ENCODE measurements around the gene PPP1R12B.
"Not testable (repeated sequence)": the region's sequence is repeated elsewhere in the genome, so short reads cannot be mapped to it uniquely, and the experiment has no call there.

The PPP1R12B gene

DNA sequence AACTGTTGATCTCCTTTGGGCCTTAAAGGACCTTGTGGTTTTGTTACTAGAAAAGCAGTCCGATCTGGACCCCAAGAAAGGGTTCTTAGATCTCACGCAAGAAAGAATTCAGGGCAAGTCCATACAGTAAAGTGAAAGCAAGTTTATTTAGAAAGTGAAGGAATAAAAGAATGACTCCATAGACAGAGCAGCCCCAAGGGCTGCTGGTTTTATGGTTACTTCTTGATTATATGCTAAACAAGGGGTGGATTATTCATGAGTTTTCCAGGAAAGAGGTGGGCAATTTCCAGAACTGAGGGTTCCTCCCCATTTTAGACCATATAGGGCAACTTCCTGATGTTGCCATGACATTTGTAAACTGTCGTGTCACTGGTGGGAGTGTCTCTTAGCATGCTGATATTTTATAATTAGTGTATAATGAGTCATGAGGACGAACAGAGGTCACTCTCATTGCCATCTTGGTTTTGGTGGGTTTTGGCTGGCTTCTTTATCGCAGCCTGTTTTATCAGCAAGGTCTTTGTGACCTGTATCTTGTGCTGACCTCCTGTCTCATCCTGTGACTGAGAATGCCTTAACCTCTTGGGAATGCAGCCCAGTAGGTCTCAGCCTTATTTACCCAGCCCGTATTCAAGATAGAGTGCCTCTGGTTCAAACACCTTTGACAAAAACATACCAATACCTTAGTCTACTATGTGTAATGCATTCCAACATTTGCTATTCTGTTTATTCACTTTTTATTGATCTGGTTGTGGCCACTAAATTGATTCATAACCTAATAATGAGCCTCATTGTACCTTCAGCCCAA, 183.5 kb downstream of the PPP1R12B start:
- H3K4me3 Mint-ChIP-seq; DNase-seq (ENCODE audit: low spot score in 2 of 2); H3K4me1 Mint-ChIP-seq; ATAC-seq; H3K36me3 Mint-ChIP-seq; H3K9me3 Mint-ChIP-seq; H3K27ac Mint-ChIP-seq: not testable (repeated sequence)

GRCh38 chr1:202539166-202539574, 190.7 kb downstream of the PPP1R12B start:
- H3K4me1 Mint-ChIP-seq; H3K4me3 Mint-ChIP-seq; DNase-seq (ENCODE audit: low spot score in 2 of 2); H3K9me3 Mint-ChIP-seq; H3K27ac Mint-ChIP-seq; H3K36me3 Mint-ChIP-seq; ATAC-seq: not testable (repeated sequence)

DNA sequence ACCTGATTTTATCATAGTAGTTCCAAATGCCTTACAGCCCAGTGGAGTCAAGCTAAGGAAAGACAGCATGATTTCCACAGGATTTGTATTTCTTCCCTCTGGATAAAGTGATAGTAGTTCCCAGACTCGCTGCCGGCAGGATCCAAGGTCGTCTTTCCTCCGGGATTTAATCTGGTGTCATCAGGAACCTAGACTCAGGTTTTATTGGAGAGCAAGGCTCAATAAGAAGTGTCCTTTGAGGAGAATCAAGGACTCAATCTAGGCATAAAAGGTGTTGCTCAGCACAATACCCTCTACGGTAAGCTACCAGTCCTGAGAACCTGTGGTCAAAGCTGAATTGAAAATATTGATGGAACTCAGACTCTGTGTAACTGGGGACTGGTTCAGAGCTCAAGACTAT, 191.1 kb downstream of the PPP1R12B start:
- H3K4me3 Mint-ChIP-seq; ATAC-seq; DNase-seq (ENCODE audit: low spot score in 2 of 2); H3K27ac Mint-ChIP-seq; H3K36me3 Mint-ChIP-seq; H3K9me3 Mint-ChIP-seq; H3K4me1 Mint-ChIP-seq: not testable (repeated sequence)

DNA sequence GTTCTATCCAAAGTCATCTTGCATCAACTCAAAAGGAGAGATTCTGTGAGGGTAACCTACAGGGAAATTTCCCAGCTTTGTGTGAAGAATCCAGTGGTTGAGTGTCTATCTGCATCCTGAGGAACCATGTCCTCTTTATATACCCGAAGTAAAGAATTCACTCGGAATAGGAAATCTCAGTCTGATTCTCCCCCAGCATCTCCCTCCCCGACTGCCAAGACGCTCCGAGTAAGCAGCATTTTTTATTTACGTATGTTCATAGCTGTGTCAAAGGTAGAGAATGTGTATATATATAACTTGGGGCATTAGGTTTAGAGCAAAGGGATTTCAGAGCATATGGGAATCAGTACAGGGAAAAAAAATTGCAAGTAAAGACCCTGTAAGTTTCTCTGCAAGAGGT, 191.5 kb downstream of the PPP1R12B start:
- no peaks in the 10 kb centered on the region for H3K9me3 Mint-ChIP-seq
- no peak overlapping the region for H3K4me3 Mint-ChIP-seq
- peaks cover 5% of the 10 kb centered on the region for H3K4me1 Mint-ChIP-seq
- no peak overlapping the region for H3K27ac Mint-ChIP-seq
- DNase-seq (ENCODE audit: low spot score in 2 of 2) (no peak), ATAC-seq (no peak)
- H3K36me3 Mint-ChIP-seq, result no peaks in the 10 kb centered on the region

- Mint-ChIP-seq H3K4me3 (no peak overlapping the region), H3K27ac (no peak overlapping the region), H3K4me1 (peaks cover 8% of the 10 kb centered on the region), H3K9me3 (no peaks in the 10 kb centered on the region), H3K36me3 (no peaks in the 10 kb centered on the region)
- DNase-seq (ENCODE audit: low spot score in 2 of 2) (no peak), ATAC-seq (no peak)
These were observed 191.9 kb downstream of the PPP1R12B start for GRCh38 chr1:202540448-202540847.

DNA sequence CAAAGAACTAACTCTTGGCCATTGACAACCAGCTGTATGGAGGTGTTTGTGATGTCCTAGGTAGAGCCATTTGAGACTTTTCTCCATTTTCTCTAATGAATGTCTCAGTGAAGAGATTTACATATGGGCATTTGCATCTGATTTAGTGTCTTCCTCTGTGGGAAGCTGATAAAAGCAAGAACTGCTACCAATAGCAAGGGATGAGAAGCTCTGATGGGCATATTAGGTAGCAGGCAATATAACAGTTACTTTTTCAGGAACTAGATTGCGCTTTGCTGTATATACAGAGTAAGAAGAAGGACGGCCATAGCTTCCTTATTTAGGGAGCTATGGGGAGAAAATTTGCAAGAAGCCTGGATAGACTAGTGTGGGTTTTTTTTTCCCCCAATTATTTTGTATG, 192.4 kb downstream of the PPP1R12B start:
- peaks cover 12% of the 10 kb centered on the region for H3K4me1 Mint-ChIP-seq
- H3K4me3 Mint-ChIP-seq; H3K9me3 Mint-ChIP-seq; H3K36me3 Mint-ChIP-seq; H3K27ac Mint-ChIP-seq; DNase-seq (ENCODE audit: low spot score in 2 of 2); ATAC-seq: not testable (repeated sequence)

- H3K4me1 Mint-ChIP-seq, result peaks cover 22% of the 10 kb centered on the region
- H3K4me3 Mint-ChIP-seq; ATAC-seq; H3K27ac Mint-ChIP-seq; H3K36me3 Mint-ChIP-seq; DNase-seq (ENCODE audit: low spot score in 2 of 2); H3K9me3 Mint-ChIP-seq: not testable (repeated sequence)
These were observed 193.9 kb downstream of the PPP1R12B start for GRCh38 chr1:202542415-202542814.

DNA sequence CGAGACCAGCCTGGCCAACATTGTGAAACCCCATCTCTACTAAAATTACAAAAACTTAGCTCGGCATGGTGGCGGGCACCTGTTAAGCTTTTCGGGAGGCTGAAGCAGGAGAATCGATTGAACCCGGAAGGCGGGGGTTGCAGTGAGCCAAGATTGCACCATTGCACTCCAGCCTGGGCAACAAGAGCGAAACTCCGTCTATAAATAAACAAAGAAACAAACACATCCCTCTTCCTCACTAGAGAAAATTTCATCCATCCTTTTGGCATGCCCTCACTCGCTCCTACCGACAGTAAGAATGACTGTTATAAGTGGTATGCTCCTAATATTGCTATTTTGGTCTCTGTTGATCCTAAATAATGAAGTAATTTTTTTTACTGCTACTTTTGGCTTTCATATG, 195.0 kb downstream of the PPP1R12B start:
- H3K27ac Mint-ChIP-seq; ATAC-seq; H3K36me3 Mint-ChIP-seq; H3K9me3 Mint-ChIP-seq; H3K4me3 Mint-ChIP-seq; DNase-seq (ENCODE audit: low spot score in 2 of 2): not testable (repeated sequence)
- H3K4me1 Mint-ChIP-seq, result peaks cover 22% of the 10 kb centered on the region

DNA sequence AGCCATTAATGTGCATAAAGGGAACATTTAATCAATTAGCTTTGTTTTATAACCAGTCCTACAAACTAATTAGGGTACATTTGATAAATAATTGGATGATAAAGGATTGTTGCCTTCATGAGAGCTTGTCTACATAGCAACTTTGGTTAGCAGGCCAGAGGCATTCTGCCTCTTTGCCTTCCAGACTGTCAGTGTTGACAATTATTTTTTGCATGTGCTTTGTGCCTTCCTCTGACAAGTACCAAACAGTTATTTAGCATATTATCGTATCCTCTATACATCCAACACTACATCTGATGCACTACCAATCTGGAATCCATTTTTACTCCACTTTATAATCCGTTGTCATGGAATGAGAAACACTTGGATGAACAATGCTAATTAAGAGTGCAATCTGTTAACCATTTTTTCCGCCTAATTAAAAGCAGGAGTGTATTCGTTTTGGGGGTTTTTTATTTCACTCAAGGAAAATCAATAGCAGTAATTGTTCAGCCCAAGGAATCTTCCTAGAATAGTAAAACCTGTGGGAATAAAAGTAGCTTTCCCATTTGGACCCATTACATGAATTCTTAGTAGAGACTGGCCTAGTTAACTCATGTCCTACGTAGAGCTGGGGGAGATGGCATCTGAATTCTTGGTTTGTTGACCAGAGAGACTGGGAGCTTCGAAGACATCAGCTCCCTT, 196.4 kb downstream of the PPP1R12B start:
- not testable (repeated sequence) for H3K36me3 Mint-ChIP-seq; ATAC-seq; H3K9me3 Mint-ChIP-seq; DNase-seq (ENCODE audit: low spot score in 2 of 2); H3K4me3 Mint-ChIP-seq; H3K27ac Mint-ChIP-seq
- peaks cover 22% of the 10 kb centered on the region for H3K4me1 Mint-ChIP-seq

DNA sequence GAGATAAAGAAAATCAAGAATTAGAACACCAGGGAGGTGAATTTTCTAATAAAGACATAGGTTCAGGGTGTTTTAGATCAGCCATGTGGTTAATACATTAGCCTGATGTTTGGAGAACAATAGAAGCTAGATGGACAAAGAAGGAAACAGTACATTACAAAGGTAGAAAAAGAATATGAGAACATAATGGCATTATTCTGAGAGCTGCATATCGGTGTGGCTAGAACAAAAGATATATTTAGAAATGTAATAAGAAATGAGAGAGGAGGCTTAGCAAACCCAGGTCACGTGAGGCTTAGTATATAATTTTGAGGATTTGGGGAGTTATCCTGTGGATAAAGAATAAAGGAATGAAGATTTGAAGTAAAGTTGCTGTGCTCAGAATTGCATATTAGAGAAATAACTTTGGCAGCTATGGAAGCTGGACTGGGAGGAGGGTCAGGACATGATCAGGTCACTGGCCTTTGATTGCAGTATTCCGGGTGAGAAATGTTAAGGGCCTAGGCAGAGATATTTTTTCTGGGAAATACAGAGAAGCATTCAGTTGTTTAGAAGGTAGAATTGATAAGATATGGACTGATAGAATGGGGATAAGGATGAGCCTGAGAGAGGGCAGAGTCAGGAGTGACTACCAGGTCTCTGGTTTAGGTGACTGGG, 197.3 kb downstream of the PPP1R12B start:
- not testable (repeated sequence) for H3K9me3 Mint-ChIP-seq; H3K36me3 Mint-ChIP-seq; DNase-seq (ENCODE audit: low spot score in 2 of 2); ATAC-seq; H3K27ac Mint-ChIP-seq; H3K4me3 Mint-ChIP-seq
- H3K4me1 Mint-ChIP-seq, result peaks cover 22% of the 10 kb centered on the region

GRCh38 chr1:202546377-202546776, 197.9 kb downstream of the PPP1R12B start:
- ATAC-seq, result peak; percentile 11
- H3K4me1 Mint-ChIP-seq, result peaks cover 22% of the 10 kb centered on the region
- DNase-seq (ENCODE audit: low spot score in 2 of 2); H3K36me3 Mint-ChIP-seq; H3K9me3 Mint-ChIP-seq; H3K27ac Mint-ChIP-seq: not testable (repeated sequence)
- peak overlapping the region; percentile 5 for H3K4me3 Mint-ChIP-seq

DNA sequence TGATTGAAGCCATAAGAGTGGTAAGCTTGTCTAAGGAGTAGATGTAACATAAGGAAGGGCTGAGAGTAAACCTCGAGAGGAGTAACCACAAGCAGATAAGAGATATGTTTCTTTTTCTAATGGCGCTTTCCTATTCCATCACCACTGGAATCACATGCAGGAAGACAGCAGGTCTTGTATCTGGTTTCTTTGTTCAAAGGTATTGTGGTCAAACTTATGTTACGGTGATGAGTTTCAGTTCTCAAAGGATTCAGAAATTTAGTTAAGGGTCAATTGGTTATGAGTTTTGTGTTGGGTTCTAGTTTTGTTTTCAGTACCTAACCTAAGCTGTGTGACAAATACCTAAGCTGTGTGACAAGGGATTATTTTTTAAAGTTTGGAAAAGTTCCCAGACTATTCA, 198.3 kb downstream of the PPP1R12B start:
- not testable (repeated sequence) for H3K9me3 Mint-ChIP-seq; H3K36me3 Mint-ChIP-seq; DNase-seq (ENCODE audit: low spot score in 2 of 2); H3K27ac Mint-ChIP-seq
- peak; percentile 34 for ATAC-seq
- Mint-ChIP-seq H3K4me1 (peaks cover 18% of the 10 kb centered on the region), H3K4me3 (peak overlapping the region; percentile 5)

GRCh38 chr1:202547215-202547614, 198.7 kb downstream of the PPP1R12B start:
- no peaks in the 10 kb centered on the region for H3K36me3 Mint-ChIP-seq
- H3K27ac Mint-ChIP-seq, result no peak overlapping the region
- H3K4me3 Mint-ChIP-seq, result no peak overlapping the region
- ATAC-seq, result no peak
- no peaks in the 10 kb centered on the region for H3K9me3 Mint-ChIP-seq
- peaks cover 17% of the 10 kb centered on the region for H3K4me1 Mint-ChIP-seq
- no peak for DNase-seq (ENCODE audit: low spot score in 2 of 2)

DNA sequence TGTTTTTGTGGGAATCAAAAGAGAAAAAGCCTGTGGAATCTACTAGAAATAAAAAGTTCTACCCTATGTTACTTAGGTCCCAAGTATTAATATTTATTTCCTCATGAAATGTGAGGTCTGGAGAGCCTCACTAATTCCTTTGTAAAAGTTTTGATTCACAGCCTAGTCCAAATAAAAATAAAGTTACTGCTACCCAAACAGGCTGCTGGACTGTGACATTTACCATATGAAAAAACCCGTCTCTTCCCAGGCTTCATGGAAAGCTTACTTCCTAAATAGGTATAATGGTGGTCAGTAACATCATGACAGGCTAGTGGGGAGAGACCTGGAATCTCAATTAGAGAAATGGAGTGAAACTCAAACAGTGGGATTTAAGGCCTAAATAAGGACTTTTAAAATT, 201.6 kb downstream of the PPP1R12B start:
- H3K4me1 Mint-ChIP-seq, result peaks cover 17% of the 10 kb centered on the region
- DNase-seq (ENCODE audit: low spot score in 2 of 2); ATAC-seq; H3K9me3 Mint-ChIP-seq; H3K27ac Mint-ChIP-seq; H3K4me3 Mint-ChIP-seq; H3K36me3 Mint-ChIP-seq: not testable (repeated sequence)

DNA sequence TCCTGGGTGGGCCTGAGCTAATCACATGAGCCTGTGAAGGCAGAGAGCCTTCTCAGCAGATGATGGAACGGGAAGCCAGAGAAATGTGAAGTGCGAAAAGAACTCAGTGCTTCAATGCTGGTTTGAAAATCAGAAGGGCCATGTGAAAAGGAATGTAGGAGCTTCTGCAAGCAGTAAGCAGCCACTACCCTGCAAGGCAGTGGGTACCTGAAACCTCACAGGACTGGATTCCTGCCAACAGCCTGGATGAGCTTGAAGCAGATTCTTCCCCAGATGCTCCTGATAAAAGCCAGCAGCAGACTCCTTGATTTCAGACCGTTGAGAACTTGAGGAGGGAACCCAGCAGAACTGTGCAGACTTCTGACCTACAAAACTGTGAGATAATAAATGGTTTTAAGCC, 203.2 kb downstream of the PPP1R12B start:
- H3K4me1 Mint-ChIP-seq, result peaks cover 2% of the 10 kb centered on the region
- no peak for DNase-seq (ENCODE audit: low spot score in 2 of 2)
- no peak overlapping the region for H3K27ac Mint-ChIP-seq
- no peaks in the 10 kb centered on the region for H3K36me3 Mint-ChIP-seq
- H3K4me3 Mint-ChIP-seq, result no peak overlapping the region
- ATAC-seq, result no peak
- no peaks in the 10 kb centered on the region for H3K9me3 Mint-ChIP-seq

Measured in stimulated activated effector memory CD8-positive, alpha-beta T cell treated with anti-CD3 and anti-CD28 coated beads, Interleukin-12 subunit alpha, Interleukin-12 subunit beta, amount 100 ng/mL, for 72 hours (primary cell).